Ascending aorta (tissue), 2 donors: Measurements from ENCODE around the gene C17orf75. TPM values are rescaled to one million over a fixed set of nuclear protein-coding genes. Genes with fewer than 3 reads are reported as not detected.
"Not testable (repeated sequence)": the region's sequence is repeated elsewhere in the genome, so short reads cannot be mapped to it uniquely, and the experiment has no call there.

ENCODE experiments used
- DNase-seq, 2 donors: peaks; one replicate each; pipeline ENCODE4 v3.0.0-alpha.2; 2019; ENCODE audit warnings: low spot score in 2 of 2
- H3K27ac ChIP-seq, 2 donors: fragments of 200-600 bp; sonication (generic); one replicate each; pipeline ENCODE4 v1.5.1; 2016 to 2017; ENCODE audit warnings: mild to moderate bottlenecking in 1 of 2
- H3K27me3 ChIP-seq: fragments of 200-600 bp; sonication (generic); one replicate; pipeline ENCODE4 v1.5.1; 2017
- H3K36me3 ChIP-seq, 2 donors: fragments of 200-600 bp; sonication (generic); one replicate each; pipeline ENCODE4 v1.5.1; 2016
- H3K4me1 ChIP-seq, 2 donors: fragments of 200-600 bp; sonication (generic); one replicate each; pipeline ENCODE4 v1.5.1; 2016 to 2017; ENCODE audit warnings: mild to moderate bottlenecking in 1 of 2
- H3K4me3 ChIP-seq, 2 donors: fragments of 200-600 bp; sonication (generic); one replicate each; pipeline ENCODE4 v1.5.1; 2016 to 2017; ENCODE audit warnings: mild to moderate bottlenecking in 1 of 2
- H3K9me3 ChIP-seq, 2 donors: fragments of 200-600 bp; sonication (generic); one replicate each; pipeline ENCODE4 v1.5.1; 2016
- CTCF ChIP-seq, 3 experiments: fragments of 200-600 bp in 2 of 3; fragments of 450-650 bp in 1 of 3; sonication (generic) in 2 of 3; IDR thresholded peaks; one replicate each; pipeline ENCODE4 v1.5.1; 2016 to 2019; ENCODE audit warnings: antibody characterized with exemption in 3 of 3, mild to moderate bottlenecking in 1 of 3, moderate library complexity in 1 of 3
- intact Hi-C: fragments of 100-400 bp; cut with DNase I; formaldehyde crosslinking; loops from one replicate; pipeline ENCODE4 v1.15.1; 2023
- total RNA-seq: library from RNA; depleted of rRNA; stranded (reverse); fragments of >200 nt; gene quantifications from one replicate; pipeline ENCODE4 v1.1.0, GENCODE V29; 2016

Gene C17orf75
- total RNA-seq, 1 donor from 2014 or later = 15.5 TPM

DNA sequence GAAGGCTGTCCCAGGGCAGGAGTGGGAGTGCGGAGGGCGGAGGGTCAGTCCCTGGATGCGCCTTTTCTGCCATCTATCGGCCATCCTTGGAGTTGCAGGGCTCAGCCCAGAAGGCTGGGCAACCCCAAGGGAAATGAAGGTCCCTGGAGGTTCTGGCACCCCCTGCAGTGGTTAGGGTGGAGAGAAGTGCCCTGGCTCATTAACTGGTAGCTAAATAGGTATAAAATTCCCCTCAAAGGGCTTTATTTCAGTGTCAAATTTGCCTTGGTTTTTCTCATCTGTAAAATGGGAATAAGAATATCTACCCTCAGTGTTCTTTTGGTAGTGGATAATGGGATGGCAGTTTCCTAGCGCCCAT lies 22.4 kb downstream of the C17orf75 start:
- Histone ChIP-seq H3K27me3 (no peaks in the 10 kb centered on the region), H3K4me1 (no peaks in the 10 kb centered on the region), H3K9me3 (no peaks in the 10 kb centered on the region), H3K36me3 (no peaks in the 10 kb centered on the region), H3K27ac (no peak overlapping the region), H3K4me3 (no peak overlapping the region)
- intact Hi-C loops = loop anchor here (1.0 kb wide), 1 partner anchor 66 kb away; no protein-coding TSS in a partner anchor
- peak; percentile 89 to 97 (median 94) for TF ChIP-seq CTCF (IDR thresholded peaks at IDR 0.05)
- DNase-seq = peak in 1 of 2 donors; percentile 86

GRCh38 chr17:32318071-32318470 lies 23.9 kb downstream of the C17orf75 start:
- no peak overlapping the region for H3K4me3 ChIP-seq
- no peaks in the 10 kb centered on the region for H3K4me1 ChIP-seq
- DNase-seq = no peak
- H3K36me3 ChIP-seq = no peaks in the 10 kb centered on the region
- no peak overlapping the region for H3K27ac ChIP-seq
- no peaks in the 10 kb centered on the region for H3K27me3 ChIP-seq
- intact Hi-C loops = no loop called here
- H3K9me3 ChIP-seq = no peaks in the 10 kb centered on the region
- TF ChIP-seq CTCF (IDR thresholded peaks at IDR 0.05) = no peak

DNA sequence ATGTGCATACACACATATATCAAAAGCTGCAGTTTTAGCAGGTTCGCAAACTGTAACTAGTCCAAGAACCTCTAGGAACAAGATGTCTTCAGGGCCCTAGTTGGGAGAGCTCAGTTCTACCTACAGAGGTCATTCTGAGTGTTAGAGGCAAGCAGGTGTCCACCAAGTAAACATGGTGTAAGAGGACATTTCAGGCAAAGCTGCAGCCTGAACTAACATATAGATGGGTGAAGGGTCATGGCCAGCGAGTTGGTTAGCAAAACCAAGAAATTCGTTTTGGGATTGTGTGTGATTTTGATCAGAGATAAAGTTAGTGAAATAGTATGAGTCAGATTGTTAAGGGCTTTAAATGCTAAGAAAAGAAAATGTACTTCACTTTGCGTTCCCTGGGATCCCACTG lies 24.6 kb downstream of the C17orf75 start:
- no peak for DNase-seq
- no peaks in the 10 kb centered on the region for H3K4me1 ChIP-seq
- H3K27me3 ChIP-seq = no peaks in the 10 kb centered on the region
- no peaks in the 10 kb centered on the region for H3K9me3 ChIP-seq
- no peak overlapping the region for H3K4me3 ChIP-seq
- no peaks in the 10 kb centered on the region for H3K36me3 ChIP-seq
- TF ChIP-seq CTCF (IDR thresholded peaks at IDR 0.05) = no peak
- H3K27ac ChIP-seq = no peak overlapping the region
- intact Hi-C loops = no loop called here

DNA sequence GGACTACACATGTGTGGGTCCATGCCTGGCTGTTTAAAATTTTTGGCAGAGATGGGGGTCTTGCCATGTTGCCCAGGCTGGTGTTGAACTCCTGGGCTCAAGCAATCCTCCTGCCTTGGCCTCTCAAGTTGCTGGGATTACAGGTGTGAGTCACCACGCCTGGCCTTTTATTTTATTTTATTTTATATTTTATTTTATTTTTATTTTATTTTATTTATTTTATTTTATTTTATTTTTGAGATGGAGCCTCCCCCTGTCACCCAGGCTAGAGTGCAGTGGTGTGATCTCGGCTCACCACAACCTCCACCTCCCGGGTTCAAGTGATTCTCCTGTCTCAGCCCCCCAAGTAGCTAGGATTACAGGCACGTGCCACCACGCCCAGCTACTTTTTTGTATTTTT lies 25.3 kb downstream of the C17orf75 start:
- intact Hi-C loops, H3K27me3 ChIP-seq, H3K36me3 ChIP-seq: not testable (repeated sequence)

GRCh38 chr17:32315171-32315570 lies 26.8 kb downstream of the C17orf75 start:
- DNase-seq = no peak

More for the DNA sequence above, 25.3 kb downstream of the C17orf75 start:
- not testable (repeated sequence) for H3K27ac ChIP-seq, H3K9me3 ChIP-seq, H3K4me1 ChIP-seq, H3K4me3 ChIP-seq, DNase-seq

GRCh38 chr17:32314636-32315035 lies 27.3 kb downstream of the C17orf75 start:
- Histone ChIP-seq H3K4me3 (no peak overlapping the region), H3K27me3 (no peaks in the 10 kb centered on the region), H3K4me1 (no peaks in the 10 kb centered on the region), H3K36me3 (no peaks in the 10 kb centered on the region), H3K9me3 (no peaks in the 10 kb centered on the region), H3K27ac (no peak overlapping the region)
- TF ChIP-seq CTCF (IDR thresholded peaks at IDR 0.05) = no peak
- intact Hi-C loops = no loop called here
- DNase-seq = no peak

More at GRCh38 chr17:32315171-32315570, 26.8 kb downstream of the C17orf75 start:
- Histone ChIP-seq H3K9me3 (no peaks in the 10 kb centered on the region), H3K4me1 (no peaks in the 10 kb centered on the region), H3K36me3 (no peaks in the 10 kb centered on the region), H3K27ac (no peak overlapping the region), H3K4me3 (no peak overlapping the region), H3K27me3 (no peaks in the 10 kb centered on the region)
- intact Hi-C loops = no loop called here
- no peak for TF ChIP-seq CTCF (IDR thresholded peaks at IDR 0.05)
